ENCODE data around the gene PXDN. TPM values are rescaled to one million over a fixed set of nuclear protein-coding genes. Genes with fewer than 3 reads are reported as not detected.

PXDN gene
- total and polyA plus RNA-seq, 2 of the 13 experiments (the other 11 are each of a cell fraction or from before 2014, with no cell fraction given), result not detected

- no peak for FAIRE-seq
- no TSS peak for BruUV-seq (replicated peaks)
- peaks cover 2 to 35% of the 10 kb centered on the region in 2 experiments; a peak in 4 of 5 replicates for H3K27me3 ChIP-seq (ENCODE audit: control insufficient read depth in 1 of 2, insufficient read depth in 2 of 2, low read length in 2 of 2)
- no peak for DNase-seq (ENCODE audit: low spot score)
- intact Hi-C loops (cut with micrococcal nuclease; ENCODE audit: unreplicated experiment), result no loop called here
- ChIA-PET CTCF (ENCODE audit: low intra/inter-chr PET ratio, low total read pairs) (no interaction called here), POLR2A (no interaction called here)
- WGBS (ENCODE audit: low lambda C conversion rate), result 69% methylated on average over 65 of the region's 71 CpGs
- H3K27ac ChIP-seq (ENCODE audit: extremely low read length, insufficient read depth, low read length), result no peak overlapping the region
- H3K4me3 ChIP-seq (replicated peaks in 1 of 3; ENCODE audit: insufficient read depth in 1 of 3, low read depth in 2 of 3, low read length in 3 of 3), result no peak overlapping the region
- ATAC-seq, result no peak
- H3K9ac ChIP-seq (ENCODE audit: insufficient read depth, low read depth, low read length), result no peak overlapping the region
- no peak overlapping the region for H2AFZ ChIP-seq (ENCODE audit: low read length)
- in situ Hi-C loops (cut with HindIII; ENCODE audit: extremely low pct_ligation_motif_present, low pct_unique_long_range_greater_than_20kb), result no loop called here
- no peaks in the 10 kb centered on the region for H3K36me3 ChIP-seq (replicated peaks in 1 of 2; ENCODE audit: control insufficient read depth in 1 of 2, insufficient read depth in 2 of 2, low read length in 2 of 2)
- H3K9me3 ChIP-seq (ENCODE audit: low read length), result no peaks in the 10 kb centered on the region
- TF ChIP-seq SNAPC4 (CRISPR knock-in tag; IDR thresholded peaks at IDR 0.05) (no peak), ZNF777 (CRISPR knock-in tag; IDR thresholded peaks at IDR 0.05) (no peak), ZNF891 (CRISPR knock-in tag; IDR thresholded peaks at IDR 0.05) (no peak), TOE1 (CRISPR knock-in tag; IDR thresholded peaks at IDR 0.05) (no peak), NR2C2 (CRISPR knock-in tag; IDR thresholded peaks at IDR 0.05; ENCODE audit: borderline replicate concordance) (no peak), ZNF776 (CRISPR knock-in tag; IDR thresholded peaks at IDR 0.05) (no peak)
- TF ChIP-seq, protein P1, sequence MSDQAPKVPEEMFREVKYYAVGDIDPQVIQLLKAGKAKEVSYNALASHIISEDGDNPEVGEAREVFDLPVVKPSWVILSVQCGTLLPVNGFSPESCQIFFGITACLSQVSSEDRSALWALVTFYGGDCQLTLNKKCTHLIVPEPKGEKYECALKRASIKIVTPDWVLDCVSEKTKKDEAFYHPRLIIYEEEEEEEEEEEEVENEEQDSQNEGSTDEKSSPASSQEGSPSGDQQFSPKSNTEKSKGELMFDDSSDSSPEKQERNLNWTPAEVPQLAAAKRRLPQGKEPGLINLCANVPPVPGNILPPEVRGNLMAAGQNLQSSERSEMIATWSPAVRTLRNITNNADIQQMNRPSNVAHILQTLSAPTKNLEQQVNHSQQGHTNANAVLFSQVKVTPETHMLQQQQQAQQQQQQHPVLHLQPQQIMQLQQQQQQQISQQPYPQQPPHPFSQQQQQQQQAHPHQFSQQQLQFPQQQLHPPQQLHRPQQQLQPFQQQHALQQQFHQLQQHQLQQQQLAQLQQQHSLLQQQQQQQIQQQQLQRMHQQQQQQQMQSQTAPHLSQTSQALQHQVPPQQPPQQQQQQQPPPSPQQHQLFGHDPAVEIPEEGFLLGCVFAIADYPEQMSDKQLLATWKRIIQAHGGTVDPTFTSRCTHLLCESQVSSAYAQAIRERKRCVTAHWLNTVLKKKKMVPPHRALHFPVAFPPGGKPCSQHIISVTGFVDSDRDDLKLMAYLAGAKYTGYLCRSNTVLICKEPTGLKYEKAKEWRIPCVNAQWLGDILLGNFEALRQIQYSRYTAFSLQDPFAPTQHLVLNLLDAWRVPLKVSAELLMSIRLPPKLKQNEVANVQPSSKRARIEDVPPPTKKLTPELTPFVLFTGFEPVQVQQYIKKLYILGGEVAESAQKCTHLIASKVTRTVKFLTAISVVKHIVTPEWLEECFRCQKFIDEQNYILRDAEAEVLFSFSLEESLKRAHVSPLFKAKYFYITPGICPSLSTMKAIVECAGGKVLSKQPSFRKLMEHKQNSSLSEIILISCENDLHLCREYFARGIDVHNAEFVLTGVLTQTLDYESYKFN (CRISPR knock-in tag; conservative IDR thresholded peaks at IDR 0.05), result no peak
- H3K4me2 ChIP-seq (ENCODE audit: low read depth, low read length), result no peak overlapping the region
- H3K4me1 ChIP-seq (ENCODE audit: insufficient read depth, low read length), result no peaks in the 10 kb centered on the region
- H3K79me2 ChIP-seq (ENCODE audit: insufficient read depth, low read length), result no peaks in the 10 kb centered on the region
- H4K20me1 ChIP-seq (ENCODE audit: insufficient read depth, low read length), result no peaks in the 10 kb centered on the region
Observed at GRCh38 chr2:1743396-1744150, 742 bp downstream of the PXDN start.
